Loucy (cell line): ENCODE measurements around the gene PRR5L.

Source experiments
- CTCF ChIP-seq: fragments of 200-600 bp; sonication (generic); conservative IDR thresholded peaks from 2 replicates; pipeline ENCODE4 v1.5.1; 2014; ENCODE audit warnings: mild to moderate bottlenecking, antibody characterized with exemption, low read length
- EZH2phosphoT487 ChIP-seq: fragments of 200-600 bp; IDR thresholded peaks from 2 replicates; pipeline ENCODE4 v1.6.1; 2018; ENCODE audit warnings: antibody characterized with exemption, mild to moderate bottlenecking, moderate library complexity, borderline replicate concordance

GRCh38 chr11:36390963-36391471, 94.9 kb downstream of the PRR5L start:
- TF ChIP-seq CTCF (no peak), EZH2phosphoT487 (no peak)
